GM19099 (cell line): Measurements from ENCODE around the gene MIAT.

Source experiments
- POLR2A ChIP-seq: IDR thresholded peaks from 3 replicates; pipeline ENCODE4 v1.6.1; 2011; ENCODE audit warnings: low read depth; ENCODE audit not compliant: insufficient read length; ENCODE audit errors: extremely low read depth

MIAT gene

DNA sequence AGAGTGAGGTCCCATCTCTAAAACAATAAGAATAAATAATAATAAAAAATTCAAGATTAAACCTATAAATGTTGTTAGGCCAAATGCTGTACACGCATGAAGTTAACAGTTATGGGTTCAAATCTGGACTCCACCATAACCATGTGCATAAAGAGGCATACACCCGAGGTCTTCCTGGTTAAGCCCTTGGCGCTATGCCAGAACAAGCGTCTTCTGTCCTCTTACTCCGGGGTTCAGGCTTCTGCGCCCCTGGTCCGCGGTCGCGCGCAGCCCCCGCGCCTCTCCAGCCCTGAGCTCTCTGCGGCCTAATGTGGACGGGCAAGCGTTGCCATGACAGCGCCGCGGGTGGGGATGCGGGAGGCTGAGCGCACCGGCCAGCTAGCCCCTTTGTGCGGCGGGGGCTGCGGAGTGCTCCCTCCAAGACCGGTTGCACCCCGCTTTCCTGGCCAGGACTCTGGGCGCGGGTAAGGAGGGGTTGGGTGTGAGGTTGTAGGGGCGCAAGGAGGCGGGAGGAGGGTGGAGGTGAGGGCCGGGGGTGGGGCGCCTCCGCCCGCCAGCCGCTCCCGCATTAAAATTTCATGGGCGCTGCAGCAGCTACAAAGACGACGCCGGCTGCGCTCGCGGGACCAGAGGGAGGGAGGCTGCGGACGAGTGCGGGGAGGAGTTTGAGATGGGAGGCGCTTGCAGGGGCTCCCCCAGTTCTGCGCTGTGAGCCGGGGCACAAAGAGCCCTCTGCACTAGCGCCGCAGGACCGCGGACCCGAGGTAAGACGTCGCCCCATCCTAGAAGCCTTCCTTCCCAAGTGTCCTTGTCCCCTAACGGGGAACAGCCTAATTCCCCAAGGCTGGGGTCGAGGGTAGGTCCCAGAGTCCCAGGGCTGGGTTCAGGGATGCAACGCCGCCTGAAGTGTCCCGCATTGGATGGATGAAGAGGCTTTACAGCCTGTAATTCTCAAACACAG is at the start of gene MIAT:
Gene MIAT (plus strand): TSS at position 698 of the 961 bp plus-strand sequence.
- TF ChIP-seq POLR2A: no peak

GRCh38 chr22:26608129-26608528 is 49.3 kb upstream of the MIAT start:
- TF ChIP-seq POLR2A: no peak

DNA sequence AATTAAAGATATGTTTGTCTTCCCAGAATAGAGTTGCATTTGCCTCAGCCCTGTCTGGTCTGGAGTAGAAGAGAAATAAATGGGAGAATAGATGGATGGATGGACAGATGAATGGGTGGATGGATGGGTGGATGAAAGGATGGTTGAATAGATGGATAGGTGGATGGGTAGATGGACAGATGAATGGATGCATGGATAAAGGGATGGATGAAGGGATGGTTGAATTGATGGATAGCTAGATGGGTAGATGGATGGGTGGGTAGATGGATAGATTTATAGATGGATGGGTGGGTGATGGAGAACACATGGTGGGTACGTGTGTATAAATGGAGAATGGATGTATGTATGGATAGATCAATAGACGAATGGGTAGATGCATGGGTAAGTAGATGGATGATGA is 48.1 kb upstream of the MIAT start:
- TF ChIP-seq POLR2A: no peak

GRCh38 chr22:26610072-26610958 is 47.1 kb upstream of the MIAT start:
- peak; percentile 24 for TF ChIP-seq POLR2A

DNA sequence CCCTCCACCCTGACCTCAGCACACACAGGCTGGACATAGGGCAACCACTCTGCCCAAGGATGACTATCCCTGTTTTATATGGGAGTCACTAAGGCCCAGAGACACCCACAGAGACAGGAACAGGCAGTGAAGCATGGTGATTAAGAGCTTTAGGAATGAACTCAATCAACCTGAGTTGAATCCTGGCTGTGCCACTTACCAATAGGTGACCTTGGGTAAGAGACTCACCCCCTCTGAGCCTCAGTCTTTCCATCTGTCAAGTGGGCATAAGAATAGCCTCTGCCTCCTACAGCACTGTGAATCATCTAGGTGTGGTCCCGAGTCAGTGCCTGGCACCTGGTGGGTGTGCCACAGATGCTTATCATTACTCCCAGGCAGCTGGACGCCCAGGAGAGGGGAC is 46.4 kb upstream of the MIAT start:
- no peak for TF ChIP-seq POLR2A

DNA sequence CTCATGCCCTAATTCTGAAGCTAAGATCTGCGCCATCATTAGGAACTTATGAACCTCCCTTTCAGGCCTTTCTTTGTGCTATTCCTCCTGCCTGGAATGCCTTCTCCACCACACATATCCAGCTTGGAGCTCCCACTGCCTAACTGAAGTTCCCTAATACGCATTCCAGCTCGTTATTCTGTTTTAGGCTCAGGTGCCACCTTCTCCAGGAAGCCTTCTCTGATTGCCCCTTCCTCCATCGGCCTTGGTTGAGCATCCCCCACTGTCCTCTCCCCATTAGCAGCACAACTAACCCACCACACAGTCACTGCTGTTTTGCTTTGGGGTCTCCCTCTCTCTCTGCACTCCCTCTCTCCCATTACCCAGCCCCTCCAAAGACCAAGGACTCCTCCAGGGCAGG is 44.7 kb upstream of the MIAT start:
- no peak for TF ChIP-seq POLR2A

GRCh38 chr22:26614322-26614721 is 43.1 kb upstream of the MIAT start:
- TF ChIP-seq POLR2A: no peak

DNA sequence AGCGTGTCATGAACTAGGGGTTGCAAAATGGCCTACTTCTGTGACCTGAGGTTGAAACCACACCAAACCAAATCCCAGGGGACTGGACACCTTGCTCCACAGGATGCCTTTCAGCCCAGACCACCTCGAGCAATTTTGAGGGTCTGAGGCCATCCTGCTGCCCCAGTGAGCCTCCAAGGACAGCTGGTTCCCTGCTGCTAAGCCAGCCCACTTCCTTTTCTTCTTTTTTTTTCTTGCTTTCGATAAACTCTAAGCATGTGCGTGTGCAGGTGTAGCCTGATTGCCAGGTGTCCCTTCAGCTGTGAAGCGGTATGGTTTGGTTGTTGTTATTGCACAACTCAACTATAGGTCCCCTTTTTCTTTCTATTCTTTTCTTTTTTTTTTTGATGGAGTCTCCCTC is 42.2 kb upstream of the MIAT start:
- TF ChIP-seq POLR2A: no peak

GRCh38 chr22:26615830-26616435 is 41.5 kb upstream of the MIAT start:
- no peak for TF ChIP-seq POLR2A

DNA sequence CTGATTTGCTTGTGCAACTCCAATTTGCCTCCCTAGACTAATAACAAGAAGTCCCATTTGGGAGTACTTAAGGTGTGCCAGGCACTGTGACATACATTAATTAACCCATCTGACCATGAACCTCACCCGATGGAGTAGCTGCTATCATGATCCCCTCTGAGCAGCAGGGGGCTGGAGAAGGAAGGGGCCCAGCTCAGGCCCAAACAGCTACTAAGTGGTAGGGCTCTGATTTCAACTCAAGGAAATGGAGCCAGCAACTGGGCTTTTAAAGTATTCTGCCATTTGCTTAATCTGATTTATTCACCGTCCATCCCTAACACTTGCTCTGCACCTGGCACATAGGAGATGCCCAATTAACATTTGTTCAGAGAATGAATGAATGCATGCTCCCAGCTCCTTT is 40.7 kb upstream of the MIAT start:
- TF ChIP-seq POLR2A: no peak

DNA sequence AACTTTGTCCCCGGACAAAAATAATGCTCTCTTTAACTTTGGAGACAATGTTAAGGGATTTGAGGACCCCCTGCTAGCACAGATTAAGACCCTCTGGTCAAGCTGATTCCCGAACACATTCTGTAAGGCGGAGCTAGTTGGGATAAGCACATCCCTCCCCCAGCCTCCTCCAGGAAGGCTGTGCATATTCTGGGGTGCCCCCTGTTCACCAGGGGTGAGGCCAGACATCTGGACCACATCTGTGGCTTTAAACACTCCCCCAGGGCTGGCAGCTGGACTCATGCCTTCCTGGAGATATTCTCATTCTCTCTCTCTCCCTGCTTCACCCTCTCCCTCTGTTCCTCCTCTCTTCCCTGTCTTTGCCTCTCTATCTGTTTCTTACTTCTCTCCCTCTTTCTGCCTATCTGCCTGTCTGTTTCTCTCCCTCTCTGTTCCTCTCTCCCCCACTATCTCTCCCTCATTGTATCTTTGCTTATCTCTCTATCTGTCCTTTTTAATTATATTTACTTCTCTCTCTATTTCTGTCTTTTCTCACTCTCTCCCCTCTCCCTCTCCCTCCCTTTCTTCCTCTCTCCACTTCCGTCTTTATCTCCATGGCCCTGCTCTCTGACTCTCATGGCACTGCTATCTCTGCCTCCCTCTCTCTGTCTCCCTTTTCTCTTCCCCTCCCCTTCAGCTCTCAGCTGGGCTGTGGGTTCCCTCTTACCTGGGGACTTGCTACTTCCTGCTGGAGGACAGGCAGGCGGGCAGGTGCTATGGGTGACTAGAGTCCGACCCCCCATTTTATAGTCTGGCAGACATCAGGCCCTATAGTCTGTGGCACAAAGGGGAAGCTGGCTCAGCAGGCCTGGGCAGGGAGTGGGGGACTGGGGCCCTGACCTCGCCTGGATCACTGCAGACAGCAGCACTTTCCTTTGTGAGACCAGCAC is 39.9 kb upstream of the MIAT start, which contains the start of gene CRYBB1:
Gene CRYBB1 (minus strand): TSS at position 757 of the 929 bp plus-strand sequence. CDS start 1,708 bp downstream, outside the sequence.
- no peak for TF ChIP-seq POLR2A

DNA sequence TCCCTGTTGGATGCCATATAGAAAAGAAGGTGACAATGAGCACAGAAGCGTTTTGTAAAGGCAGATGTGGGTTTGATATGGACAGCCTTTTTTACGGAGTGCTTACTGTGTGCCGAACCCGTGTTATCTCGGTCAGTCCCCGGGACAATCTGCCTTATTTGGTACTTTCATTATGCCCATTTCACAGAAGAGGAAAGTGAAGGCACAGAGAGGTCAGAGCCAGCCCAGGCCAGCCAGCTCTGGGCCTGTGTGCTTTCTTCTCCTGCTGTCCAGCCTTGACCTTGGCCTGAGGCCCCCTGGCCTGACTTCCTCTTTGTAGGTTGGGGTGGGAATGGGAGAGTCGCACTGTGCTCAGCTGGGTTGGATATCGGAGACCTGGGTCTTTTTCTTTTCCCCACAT is 38.9 kb upstream of the MIAT start:
- TF ChIP-seq POLR2A: no peak

DNA sequence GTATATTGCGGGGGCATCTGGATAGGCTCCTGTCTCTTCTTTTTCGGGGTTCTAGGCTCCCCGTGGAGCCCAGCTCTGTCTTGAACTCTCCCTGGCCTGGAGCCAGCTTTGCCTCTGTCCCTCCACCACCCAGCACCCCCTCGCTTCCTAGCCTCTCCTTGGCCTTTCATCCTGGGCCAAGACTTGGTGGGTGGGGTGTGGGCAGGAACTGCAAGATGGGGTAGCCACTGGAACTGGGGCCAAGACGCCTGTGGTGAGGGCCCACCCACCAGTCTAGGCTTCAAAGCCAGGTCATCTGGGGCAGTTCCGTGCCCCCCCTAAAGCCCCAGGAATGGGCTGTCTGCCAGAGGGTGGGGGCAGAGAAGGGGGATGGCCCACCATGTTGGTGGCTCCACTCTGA is 37.9 kb upstream of the MIAT start:
- TF ChIP-seq POLR2A: no peak

GRCh38 chr22:26620197-26620596 is 37.2 kb upstream of the MIAT start:
- TF ChIP-seq POLR2A: no peak
